Brain microvascular endothelial cell (primary cell): ENCODE results near the gene PC.
"Not testable (repeated sequence)": the region's sequence is repeated elsewhere in the genome, so short reads cannot be mapped to it uniquely, and the experiment has no call there.

Experiments used
- DNase-seq: peaks from one replicate; pipeline ENCODE4 v3.0.0-alpha.2; 2020
- H3K27ac ChIP-seq: fragments of 250-450 bp; sonication (Bioruptor Pico); 2 replicates; pipeline ENCODE4 v1.5.1; 2020; ENCODE audit warnings: mild to moderate bottlenecking, moderate library complexity
- H3K27me3 ChIP-seq: fragments of 250-450 bp; sonication (Bioruptor Pico); replicated peaks from 2 replicates; pipeline ENCODE4 v1.5.1; 2020; ENCODE audit warnings: mild to moderate bottlenecking
- H3K36me3 ChIP-seq: fragments of 250-450 bp; sonication (Bioruptor Pico); replicated peaks from 2 replicates; pipeline ENCODE4 v1.5.1; 2020; ENCODE audit warnings: mild to moderate bottlenecking
- H3K4me3 ChIP-seq: 2 replicates; pipeline ENCODE4 v1.5.1; 2011; ENCODE audit warnings: low read depth, mild to moderate bottlenecking, control low read depth, low read length, moderate library complexity
- in situ Hi-C: cut with HindIII; loops from 2 replicates; pipeline ENCODE4 v1.10.0; 2017; ENCODE audit warnings: low sequenced_read_pairs, low pct_ligation_motif_present
- TF ChIP-seq, protein P1 (sequence below): IDR thresholded peaks from 2 replicates; pipeline ENCODE4 v1.5.1; 2011; ENCODE audit warnings: low read depth, mild to moderate bottlenecking, moderate library complexity, low read length, control low read depth, inconsistent platforms; ENCODE audit errors: missing control alignments

Gene PC, protein sequence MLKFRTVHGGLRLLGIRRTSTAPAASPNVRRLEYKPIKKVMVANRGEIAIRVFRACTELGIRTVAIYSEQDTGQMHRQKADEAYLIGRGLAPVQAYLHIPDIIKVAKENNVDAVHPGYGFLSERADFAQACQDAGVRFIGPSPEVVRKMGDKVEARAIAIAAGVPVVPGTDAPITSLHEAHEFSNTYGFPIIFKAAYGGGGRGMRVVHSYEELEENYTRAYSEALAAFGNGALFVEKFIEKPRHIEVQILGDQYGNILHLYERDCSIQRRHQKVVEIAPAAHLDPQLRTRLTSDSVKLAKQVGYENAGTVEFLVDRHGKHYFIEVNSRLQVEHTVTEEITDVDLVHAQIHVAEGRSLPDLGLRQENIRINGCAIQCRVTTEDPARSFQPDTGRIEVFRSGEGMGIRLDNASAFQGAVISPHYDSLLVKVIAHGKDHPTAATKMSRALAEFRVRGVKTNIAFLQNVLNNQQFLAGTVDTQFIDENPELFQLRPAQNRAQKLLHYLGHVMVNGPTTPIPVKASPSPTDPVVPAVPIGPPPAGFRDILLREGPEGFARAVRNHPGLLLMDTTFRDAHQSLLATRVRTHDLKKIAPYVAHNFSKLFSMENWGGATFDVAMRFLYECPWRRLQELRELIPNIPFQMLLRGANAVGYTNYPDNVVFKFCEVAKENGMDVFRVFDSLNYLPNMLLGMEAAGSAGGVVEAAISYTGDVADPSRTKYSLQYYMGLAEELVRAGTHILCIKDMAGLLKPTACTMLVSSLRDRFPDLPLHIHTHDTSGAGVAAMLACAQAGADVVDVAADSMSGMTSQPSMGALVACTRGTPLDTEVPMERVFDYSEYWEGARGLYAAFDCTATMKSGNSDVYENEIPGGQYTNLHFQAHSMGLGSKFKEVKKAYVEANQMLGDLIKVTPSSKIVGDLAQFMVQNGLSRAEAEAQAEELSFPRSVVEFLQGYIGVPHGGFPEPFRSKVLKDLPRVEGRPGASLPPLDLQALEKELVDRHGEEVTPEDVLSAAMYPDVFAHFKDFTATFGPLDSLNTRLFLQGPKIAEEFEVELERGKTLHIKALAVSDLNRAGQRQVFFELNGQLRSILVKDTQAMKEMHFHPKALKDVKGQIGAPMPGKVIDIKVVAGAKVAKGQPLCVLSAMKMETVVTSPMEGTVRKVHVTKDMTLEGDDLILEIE

DNA sequence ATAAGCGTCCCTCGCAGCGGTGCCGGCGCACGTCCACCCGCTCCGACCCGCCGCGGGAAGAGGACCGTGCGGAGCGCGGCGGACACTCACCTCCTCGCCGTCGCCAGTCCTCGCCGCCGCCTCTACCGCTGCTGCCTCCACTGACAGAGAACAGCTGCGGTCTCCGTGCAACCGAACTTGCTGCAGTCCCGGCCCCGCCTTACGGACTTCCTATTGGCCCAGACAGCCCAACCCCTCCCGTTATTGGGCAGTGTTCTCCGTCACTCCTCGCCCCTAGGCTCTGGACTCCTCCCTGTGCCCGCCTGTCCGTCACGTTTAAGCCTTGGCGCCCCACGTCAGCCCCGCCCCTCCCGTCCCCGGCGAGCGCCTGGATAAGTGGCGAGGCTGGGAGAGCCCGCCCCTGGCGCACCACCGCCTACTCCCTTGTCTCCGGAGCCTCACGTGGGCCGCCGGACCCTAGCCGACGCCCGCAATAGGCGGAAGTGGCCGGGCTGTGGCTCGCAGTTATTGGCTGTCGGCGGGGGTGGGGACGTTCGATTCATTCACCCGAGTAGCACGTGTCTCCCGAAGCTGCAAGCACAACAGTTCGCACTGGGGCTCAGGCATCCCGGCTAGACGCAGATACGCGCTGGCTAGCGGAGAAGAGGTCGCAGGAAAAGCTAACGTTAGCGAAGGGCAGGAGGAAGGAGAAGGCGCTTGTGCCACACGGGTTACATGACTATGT lies at the start of gene PC:
TSS of gene PC (minus strand) at position 152 of the 724 bp plus-strand sequence. CDS start 86,224 bp downstream, outside the sequence.
- TF ChIP-seq, protein P1, sequence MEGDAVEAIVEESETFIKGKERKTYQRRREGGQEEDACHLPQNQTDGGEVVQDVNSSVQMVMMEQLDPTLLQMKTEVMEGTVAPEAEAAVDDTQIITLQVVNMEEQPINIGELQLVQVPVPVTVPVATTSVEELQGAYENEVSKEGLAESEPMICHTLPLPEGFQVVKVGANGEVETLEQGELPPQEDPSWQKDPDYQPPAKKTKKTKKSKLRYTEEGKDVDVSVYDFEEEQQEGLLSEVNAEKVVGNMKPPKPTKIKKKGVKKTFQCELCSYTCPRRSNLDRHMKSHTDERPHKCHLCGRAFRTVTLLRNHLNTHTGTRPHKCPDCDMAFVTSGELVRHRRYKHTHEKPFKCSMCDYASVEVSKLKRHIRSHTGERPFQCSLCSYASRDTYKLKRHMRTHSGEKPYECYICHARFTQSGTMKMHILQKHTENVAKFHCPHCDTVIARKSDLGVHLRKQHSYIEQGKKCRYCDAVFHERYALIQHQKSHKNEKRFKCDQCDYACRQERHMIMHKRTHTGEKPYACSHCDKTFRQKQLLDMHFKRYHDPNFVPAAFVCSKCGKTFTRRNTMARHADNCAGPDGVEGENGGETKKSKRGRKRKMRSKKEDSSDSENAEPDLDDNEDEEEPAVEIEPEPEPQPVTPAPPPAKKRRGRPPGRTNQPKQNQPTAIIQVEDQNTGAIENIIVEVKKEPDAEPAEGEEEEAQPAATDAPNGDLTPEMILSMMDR = no peak
- in situ Hi-C loops = no loop called here
- peak; percentile 100 for DNase-seq
- no peaks in the 10 kb centered on the region for H3K27me3 ChIP-seq
- peak within 1 kb of the TSS; percentile 79 for H3K27ac ChIP-seq
- H3K4me3 ChIP-seq = peak within 1 kb of the TSS; percentile 64
- no peaks in the 10 kb centered on the region for H3K36me3 ChIP-seq

DNA sequence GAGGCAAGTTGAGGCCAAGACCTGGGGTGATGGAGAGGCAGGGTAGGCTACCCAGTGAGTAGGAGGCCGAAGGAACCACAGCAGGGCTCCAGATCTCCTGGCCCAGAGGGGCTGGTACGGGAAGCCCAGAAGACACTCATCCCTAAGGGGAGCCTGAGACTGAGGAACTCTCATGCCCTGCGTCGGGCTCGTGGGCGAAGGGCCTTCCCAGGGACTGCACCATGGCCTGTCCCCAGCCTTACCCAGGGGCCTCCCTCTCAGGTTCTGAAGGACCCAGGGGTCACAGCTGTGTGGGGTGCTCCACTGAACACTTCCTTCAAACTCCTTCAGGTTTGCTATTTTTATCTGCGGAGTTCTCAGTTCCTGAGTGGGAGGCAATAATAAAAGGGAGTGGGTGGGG lies 48.9 kb upstream of the PC start:
- DNase-seq = no peak
- no peak overlapping the region for H3K27ac ChIP-seq
- no peaks in the 10 kb centered on the region for H3K36me3 ChIP-seq
- no peak overlapping the region for H3K4me3 ChIP-seq
- TF ChIP-seq, protein P1 = no peak
- in situ Hi-C loops = no loop called here
- H3K27me3 ChIP-seq = no peaks in the 10 kb centered on the region

DNA sequence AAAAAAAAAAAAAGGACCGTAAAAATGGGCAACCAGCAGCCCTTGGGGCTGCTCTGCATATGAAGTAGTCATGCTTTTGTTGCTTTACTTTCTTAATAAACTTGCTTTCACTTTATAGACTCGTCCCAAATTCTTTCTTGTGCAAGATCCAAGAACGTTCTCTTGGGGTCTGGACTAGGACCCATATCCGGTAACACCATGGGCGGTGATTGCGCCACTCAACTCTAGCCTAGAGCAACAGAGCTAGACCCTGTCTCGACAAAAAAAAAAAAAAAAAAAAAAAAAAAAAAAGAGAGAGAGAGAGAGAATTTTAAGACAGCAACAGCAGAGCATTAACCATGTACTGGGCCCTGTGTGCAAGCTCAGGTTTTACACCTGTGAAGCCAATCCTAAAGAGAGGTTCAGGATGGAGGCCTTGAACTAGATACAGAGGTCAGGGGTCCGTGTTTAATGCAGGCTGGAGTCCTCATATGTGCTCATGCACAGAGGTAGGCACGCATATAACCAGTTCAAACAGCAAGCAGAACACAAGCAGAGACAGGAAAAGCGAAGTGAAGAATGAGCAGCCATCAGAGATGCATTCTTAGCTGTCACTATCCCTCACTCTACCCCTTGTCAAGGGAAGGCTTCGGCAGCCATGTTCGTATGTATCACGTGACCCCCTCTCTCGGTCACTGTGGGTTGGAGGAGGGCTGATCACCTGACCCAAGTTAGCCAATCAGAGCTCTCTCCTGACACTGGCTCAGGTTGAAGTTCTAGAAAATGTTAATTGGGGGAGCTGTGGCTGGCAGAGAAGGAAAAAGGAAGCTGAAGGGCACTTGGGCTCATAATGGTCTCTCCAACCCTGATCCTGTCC lies 48.1 kb upstream of the PC start:
- DNase-seq = no peak
- in situ Hi-C loops = no loop called here

DNA sequence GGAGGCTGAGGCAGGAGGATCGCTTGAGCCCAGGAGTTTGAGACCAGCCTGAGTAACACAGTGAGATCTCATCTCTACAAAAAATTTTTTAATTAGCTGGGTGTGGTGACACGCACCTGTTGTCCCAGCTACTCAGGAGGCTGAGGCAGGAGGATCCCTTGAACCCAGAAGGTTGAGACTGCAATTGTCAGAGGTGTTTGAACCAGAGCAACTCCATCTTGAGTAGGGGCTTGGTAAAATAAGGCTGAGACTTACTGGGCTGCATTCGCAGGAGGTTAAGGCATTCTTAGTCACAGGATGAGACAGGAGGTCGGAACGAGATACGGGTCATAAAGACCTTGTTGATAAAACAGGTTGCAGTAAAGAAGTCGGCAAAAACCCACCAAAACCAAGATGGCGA lies 47.0 kb upstream of the PC start:
- H3K4me3 ChIP-seq, H3K27me3 ChIP-seq, in situ Hi-C loops: not testable (repeated sequence)

More for the DNA sequence above, 48.1 kb upstream of the PC start:
- Histone ChIP-seq H3K36me3 (no peaks in the 10 kb centered on the region), H3K27me3 (no peaks in the 10 kb centered on the region), H3K27ac (no peak overlapping the region), H3K4me3 (no peak overlapping the region)
- TF ChIP-seq, protein P1 = no peak

DNA sequence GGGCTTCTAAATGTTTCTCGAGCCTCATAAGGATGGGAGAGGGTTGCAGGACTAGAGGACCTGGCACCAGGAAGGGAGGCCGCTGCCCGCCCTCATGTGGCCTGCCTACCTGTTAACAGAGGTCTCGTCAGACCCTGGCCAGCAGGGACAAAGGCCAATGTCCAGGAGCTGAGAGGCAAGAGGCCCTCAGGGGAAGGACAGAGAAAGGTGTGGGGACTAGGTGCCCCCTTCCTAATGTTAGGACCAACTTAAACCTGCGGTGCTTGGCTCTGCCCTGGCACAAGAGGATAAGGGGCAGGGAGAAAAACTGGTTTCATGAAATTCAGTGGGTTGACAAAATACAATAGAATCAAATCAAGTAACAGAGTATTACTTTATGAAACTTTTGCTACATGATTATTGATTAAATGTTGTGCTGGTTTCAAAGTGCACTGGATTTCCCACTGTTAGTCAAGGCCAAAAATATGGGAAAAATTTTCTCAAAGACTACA lies 44.8 kb upstream of the PC start:
- DNase-seq = no peak
- TF ChIP-seq, protein P1 = no peak
- Histone ChIP-seq H3K27me3 (no peaks in the 10 kb centered on the region), H3K4me3 (no peak overlapping the region), H3K36me3 (no peaks in the 10 kb centered on the region), H3K27ac (no peak overlapping the region)
- in situ Hi-C loops = no loop called here

More for the DNA sequence above, 47.0 kb upstream of the PC start:
- not testable (repeated sequence) for DNase-seq, H3K27ac ChIP-seq, H3K36me3 ChIP-seq
